G401 (cell line): Measurements from ENCODE around the gene NDNF. TPM values are rescaled to one million over a fixed set of nuclear protein-coding genes. Genes with fewer than 3 reads are reported as not detected.
A peak's percentile ranks its signal among the peaks of the same experiment; 100 is the strongest.

ENCODE experiments used
- DNase-seq: peaks from one replicate; pipeline ENCODE4 v3.0.0-alpha.2; 2015; ENCODE audit warnings: low spot score
- in situ Hi-C: cut with HindIII; loops from 2 replicates; pipeline ENCODE4 v1.10.0; 2016; ENCODE audit warnings: low sequenced_read_pairs, mixed read lengths
- total RNA-seq: library from RNA; depleted of rRNA; stranded (reverse); fragments of >200 nt; shearing (Covaris generic); gene quantifications from 2 replicates; pipeline ENCODE4 v1.2.3, GENCODE V29; 2014

The NDNF gene
- total RNA-seq, 1 experiment from 2014 or later: not detected

DNA sequence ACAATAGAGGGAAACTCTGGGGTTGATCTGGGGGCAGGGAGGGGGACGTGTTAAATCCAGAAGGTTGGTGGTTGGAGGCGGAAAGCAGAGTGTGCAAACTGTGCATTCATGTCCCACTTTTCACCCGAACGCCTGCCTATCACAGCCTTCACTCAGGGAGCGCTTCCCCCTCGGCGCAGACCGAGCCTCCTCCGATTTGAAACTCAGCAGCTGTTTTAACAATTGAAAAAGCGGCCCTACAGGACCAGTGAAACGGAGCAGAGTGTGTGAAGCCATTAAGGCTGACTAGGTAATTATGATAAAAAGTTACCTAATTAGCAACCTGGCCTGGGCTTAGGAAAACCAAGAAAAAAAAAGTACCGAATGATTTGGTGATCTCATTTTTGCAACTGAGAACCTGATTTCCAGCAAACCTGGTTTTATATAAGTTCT, 685 bp upstream of the NDNF start:
- no peak for DNase-seq
- in situ Hi-C loops: no loop called here

DNA sequence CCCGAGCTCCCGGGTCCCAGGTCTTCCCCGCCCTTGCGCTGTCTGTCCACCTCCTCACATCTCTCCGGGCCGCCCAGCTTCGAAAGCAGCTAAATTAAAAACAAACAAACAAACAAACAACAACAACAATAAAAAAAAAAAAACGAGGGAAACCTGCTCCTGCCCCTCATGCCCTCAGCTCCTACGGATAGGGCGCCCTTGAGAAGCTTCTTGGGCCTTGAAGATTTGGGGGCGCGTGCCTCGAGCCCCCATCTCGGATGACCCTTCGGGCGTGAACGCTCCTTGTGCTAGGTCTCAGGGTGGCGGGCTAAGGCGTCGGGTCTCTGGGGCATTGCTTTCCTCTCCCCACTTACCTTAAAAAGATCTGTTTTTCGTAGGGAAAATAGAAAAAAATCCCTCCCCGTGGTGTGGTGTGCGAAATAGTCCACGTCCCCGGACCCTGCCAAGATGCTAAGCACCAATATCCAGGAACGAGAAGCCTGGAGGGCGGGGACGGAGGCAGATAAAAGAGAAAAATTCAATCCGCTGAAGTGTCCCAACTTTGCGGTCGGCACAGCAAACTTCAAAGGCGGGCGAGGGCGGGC, 603 bp downstream of the NDNF start:
- no peak for DNase-seq
- in situ Hi-C loops: no loop called here

DNA sequence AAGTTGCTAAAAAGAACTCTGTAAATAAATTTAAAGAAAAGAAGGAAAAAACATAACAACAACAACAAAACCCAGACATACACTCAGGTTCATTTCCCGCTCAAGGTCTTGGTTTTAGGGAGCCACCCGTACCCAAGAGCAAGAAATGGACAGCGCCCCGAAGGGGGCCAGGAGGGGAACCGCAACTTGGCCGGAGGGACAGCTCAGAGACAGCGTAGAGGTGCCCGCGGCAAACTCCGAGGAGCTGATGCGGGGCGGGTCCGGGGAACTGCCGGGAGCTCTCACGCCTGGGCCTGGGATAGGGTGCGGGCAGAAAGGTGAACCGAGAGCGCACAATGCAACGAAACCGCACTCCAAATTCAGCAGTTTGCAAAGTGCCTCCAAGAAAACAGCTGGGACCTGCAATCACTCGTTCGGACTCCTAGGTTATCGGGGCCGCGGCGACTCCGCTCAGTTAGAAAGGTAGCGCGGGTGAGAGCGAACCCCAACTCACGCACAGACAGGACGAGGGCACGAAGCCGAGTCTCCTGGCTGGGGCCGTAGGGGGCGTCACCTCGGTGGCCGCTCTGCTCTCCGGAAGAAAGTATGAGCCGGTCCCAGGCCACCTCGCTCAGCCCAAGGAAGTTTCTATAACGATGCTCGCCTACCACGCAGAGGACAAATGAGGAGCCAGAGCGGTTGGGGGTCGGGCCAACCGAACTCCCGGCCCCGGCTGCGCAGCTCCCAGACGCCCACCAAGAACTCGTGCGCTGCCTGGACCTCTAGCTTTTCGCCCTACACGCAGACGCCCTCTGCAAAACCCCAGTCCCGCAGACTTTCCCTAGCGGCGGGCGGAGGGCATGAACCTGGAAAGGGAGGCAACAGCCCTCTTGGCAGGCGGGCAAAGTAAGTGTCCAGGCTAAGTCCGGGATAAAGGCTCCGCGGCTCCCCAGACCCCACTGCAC, 1.4 kb downstream of the NDNF start:
- no peak for DNase-seq
- in situ Hi-C loops: no loop called here

DNA sequence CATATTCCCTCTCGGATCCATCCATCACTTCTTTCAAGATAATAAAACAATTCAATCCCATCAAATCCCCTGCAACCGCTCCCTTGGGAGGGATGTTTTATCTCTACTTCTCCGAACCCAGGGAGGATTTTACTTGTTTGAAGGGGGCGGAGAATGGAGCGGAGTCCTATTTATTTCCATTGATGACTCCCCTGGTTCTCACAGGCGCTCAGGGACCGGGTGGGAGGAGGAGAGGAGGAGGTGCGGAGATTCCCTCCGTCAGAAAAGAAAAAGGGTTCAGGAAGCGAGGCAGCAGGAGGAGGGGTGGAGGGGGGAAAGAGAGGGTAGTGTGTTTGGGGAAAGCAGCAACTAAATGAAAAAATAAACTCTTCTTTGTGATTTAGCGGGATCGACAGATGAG, 2.1 kb downstream of the NDNF start:
- in situ Hi-C loops: no loop called here
- DNase-seq: no peak

DNA sequence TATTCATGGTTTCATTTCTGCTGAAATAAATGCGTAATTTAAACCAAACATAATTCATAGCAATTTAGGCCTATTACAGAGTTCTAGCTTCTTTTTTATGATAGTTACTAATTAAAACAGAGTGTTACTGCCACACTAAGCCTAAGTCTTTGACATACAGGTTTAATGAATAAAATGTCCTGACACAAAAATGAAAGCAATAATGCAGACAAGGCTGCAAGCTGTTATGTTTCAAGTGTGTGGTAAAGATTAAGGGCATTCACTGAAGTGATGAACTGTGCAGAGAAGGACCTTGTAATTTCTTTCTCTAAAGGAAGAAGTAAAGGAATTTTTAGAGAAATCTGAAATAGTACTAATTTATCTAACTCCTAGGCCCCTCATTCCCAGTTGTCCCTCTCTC, 2.9 kb downstream of the NDNF start:
- DNase-seq: no peak
- in situ Hi-C loops: no loop called here

DNA sequence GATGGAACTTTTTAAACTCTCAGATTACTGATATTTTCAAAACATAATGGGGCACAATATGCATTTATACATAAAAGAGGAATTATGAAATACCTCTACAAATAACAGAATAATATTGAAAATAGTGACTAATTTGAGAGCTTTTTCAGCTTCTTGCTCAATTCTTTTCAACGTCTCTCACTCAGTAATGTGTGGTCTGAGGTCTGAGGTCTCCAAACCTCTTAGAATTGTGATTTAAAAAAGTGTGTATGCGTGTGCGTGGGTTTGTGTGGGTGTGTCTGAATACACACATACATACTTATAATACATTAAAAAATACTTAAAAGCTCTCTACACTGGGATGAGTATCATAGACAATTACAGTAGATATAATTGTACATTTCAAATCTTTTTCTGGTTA, 7.9 kb downstream of the NDNF start:
- DNase-seq: no peak
- in situ Hi-C loops: no loop called here

DNA sequence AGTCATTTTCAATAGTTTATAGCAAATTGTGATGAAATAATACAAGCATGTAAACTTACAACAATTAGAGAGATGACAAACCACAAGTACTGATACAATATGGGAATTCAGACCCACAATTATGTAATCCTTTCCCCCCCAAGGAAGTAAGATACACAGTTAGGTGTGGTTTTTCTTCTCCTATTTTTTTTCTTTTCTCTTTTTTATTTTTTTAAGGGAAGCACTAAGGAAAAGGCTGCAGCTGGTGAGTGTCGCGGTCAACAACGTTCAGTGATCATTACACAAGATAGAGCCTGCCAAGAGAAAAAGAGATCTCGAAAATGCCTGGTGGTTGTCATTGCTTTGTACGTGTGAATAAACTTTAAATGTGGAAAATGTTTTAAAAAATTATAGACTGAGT, 9.8 kb downstream of the NDNF start:
- in situ Hi-C loops: no loop called here

DNA sequence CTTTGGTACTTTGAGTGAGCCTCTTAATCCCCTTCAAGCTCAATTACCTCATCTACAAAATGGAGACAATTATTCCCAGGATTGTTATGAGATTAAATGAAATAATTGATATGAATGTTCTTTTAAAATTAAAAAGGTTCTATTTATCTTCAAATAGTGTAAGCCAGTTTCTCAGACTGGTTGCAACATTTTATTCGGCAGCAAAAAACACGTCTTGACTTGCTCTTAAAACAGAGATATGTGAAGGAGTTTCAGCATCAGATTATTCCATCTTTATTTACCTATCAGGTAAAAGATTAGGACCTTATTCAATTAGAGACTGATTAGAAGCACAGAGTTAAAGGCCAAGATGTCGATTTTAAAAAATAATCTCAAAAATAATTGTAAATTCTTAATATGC, 10.5 kb downstream of the NDNF start:
- DNase-seq: no peak
- in situ Hi-C loops: no loop called here

More for the DNA sequence above, 9.8 kb downstream of the NDNF start:
- no peak for DNase-seq

DNA sequence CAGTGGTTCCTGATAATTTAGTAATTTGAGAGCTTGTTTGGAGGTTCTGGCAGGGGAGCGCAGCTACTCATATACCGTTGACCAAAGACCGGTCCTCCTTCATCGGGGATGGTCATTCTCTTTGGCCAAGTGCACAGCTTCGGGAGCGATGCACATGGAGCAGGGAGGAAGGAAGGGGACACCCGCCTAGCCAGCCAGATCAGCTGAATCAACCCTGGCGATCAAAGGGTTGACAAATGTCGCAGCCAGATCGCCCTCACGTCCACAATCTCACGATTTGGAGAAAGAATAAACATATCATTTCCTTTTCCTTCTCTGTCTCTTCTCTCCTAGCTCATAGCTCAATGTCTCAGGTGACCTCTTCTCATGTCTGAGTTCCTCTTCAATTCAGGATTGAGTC, 11.1 kb downstream of the NDNF start:
- no peak for DNase-seq
- in situ Hi-C loops: no loop called here

DNA sequence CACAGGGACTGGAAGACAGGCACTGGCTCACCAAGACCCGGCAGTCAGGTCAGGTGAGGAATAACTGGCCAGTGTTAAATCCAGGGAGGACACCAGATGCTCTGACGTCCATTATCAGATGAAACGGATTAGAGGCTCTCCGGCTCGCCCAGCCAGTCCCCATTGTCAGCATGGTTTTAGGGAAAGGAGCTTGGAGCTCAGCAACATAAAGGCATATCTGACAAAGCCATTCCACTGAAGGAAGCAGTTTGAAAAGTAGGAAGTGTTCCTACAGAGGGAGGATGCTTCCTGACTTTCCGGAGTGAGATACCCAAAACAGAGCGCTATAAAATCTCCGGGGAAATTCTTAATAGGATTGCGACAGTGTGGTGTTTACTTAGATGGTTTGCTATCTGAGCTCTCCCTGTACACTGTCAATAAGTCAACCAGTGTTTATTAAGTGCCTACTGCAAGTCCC, 14.8 kb downstream of the NDNF start:
- no peak for DNase-seq
- in situ Hi-C loops: no loop called here

DNA sequence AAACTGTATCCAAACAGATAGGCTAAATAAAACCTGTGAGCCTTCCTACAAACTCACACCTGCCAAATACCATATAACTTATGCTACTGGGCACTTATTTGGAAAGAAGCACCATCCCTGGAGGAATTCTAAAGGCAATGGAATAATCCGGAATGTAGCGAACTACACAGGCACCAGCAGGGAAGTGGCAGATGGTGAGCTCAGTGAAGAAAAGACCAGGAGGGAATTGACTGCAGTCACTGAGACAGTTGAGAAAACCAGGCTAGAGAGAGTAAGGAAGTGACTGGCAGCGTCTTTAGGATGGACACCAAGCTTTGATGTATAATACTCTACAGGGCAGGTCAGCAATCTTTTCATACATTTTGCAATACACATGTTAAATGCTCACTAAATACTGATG, 16.3 kb downstream of the NDNF start:
- in situ Hi-C loops: no loop called here
- DNase-seq: no peak

DNA sequence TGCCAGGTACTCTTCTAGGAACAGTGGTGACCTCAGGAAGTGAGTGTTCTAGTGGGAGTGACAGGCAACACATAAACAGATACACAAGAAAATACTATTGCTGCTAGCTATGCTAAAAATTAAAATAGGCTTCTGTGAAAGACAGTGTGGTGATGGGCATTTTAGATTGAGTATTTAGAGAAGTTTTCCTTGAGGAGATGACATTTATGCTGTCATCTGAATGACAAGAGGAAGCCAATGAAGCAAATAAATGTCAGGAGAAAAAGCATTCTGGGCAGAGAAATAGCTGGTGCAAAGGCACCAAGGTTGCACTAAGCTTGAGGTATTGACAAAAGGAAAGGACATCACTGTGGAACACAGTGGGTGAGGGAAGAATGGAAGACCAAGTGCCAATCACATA, 18.0 kb downstream of the NDNF start:
- no peak for DNase-seq
- in situ Hi-C loops: no loop called here

DNA sequence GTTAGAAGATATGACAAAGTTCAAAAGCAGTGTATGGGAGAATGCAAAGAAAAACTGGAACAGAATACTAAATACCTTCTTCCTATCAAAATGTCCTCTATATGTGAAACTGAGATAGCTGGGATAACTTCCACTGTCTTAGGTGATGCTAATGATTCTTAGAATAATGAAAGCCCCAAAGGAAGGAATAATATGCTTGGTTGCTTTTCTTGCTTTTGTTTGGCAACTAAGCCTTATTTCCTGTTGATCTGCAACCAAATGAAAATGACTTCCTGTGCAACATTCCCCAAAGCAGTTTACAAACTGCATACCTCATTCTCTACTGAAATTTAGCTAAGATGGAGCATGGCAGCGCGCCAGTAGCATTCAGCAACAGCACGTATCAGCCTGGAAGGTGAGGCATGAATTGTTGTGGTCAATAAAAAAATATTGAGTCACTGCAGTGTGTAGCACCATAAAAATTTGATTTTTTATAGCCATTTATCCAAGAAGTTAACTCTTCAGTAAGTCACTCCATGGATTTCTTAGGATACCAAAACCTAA, 18.7 kb downstream of the NDNF start:
- no peak for DNase-seq
- in situ Hi-C loops: no loop called here

DNA sequence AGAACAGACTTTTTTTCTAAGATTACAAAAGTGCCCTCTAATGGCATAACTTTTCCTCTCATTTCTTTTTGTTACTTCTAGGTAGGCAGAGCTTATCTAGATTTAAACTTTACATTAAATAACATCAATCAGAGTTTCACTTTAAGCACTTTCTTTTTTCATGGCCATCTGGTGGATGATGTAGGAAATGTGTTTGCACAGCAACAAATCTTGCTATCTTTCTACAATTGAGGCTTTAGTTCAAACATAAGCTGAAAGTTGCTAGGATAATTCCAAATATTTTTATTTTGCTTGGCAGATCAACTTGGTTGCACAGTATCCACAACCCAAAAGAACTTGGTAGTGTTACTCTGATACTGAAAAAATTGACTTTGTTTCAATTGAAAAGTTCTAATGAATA, 22.0 kb downstream of the NDNF start:
- in situ Hi-C loops: no loop called here
- no peak for DNase-seq

DNA sequence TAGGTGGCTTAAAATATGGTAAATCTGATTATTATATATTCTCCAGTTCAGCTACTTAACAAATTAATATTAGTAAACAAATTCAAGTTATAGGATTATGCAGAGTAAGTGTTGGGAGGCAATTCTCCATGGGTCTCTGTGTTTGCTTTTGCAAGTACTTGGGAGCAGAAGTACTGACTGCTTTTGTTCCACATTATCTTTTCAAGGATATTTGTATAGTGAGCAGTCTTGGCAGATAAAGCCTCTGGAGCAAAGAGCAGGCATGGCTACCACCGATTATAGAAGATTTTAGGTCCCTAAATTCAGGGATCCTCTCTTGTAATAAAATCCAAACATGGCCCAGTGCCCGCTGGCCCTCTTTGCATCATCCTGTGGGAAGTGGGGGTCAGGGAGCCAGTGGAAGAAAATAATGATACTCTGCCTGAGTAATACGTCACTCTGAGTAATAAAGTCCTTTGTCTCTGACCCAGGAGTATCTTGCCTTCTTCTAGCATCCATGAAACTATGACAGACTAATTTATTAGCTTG, 23.2 kb downstream of the NDNF start:
- no peak for DNase-seq
- in situ Hi-C loops: no loop called here

DNA sequence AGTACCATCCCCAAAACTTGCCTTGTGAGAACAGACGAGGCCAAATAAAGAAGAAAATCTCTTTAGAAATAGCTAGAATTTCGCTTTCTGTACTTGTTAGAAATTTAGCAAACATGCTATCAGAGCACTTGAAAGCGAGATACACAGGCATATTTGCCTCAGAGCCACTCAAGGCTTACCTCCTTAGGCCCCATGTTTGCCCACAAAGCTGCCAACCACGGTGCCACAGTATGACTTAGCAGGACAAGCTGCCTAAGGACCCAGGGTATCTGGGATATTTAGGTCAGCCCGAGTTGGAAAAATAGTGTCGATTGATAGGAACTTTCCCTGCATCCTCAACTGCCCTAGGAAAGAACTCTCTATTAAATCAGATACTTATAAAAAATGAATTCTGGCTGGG, 24.2 kb downstream of the NDNF start:
- no peak for DNase-seq
- in situ Hi-C loops: no loop called here

DNA sequence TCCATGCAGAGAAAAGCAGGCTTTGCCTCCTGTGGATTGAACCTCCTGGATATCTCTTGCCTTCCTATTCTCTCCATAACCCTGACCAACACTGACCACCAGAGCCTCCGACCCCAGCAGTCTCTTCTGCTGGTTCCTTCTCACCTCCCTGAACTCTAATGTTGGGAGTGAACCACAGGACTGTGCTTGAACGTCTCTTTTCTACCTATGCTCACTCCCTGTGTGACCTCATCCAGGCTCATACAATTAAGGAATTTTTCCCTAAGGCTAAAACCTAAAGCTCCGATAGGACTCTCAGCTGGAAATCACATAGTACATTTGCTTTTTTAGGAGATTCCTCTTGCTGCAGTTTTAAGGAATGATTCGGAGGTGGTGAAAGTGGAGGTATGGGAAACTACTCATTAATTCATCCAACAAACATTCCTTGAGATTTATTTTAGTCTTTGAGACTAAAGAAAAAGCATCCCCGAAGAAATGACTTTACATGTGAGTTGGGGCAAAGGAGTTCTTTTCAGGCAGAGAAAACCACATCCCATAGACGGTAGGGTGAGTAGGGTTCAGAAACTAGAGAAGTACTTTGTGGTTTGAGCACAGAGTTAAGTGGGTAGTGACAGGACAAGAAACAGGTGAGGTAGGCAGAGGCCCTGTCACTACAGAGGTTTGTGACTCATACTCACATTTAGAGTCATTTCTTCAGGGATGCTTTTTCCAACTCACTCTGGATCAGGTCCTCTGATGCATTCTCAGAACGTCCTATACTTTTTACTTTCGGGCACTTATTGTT, 30.8 kb downstream of the NDNF start:
- in situ Hi-C loops: no loop called here
- no peak for DNase-seq

DNA sequence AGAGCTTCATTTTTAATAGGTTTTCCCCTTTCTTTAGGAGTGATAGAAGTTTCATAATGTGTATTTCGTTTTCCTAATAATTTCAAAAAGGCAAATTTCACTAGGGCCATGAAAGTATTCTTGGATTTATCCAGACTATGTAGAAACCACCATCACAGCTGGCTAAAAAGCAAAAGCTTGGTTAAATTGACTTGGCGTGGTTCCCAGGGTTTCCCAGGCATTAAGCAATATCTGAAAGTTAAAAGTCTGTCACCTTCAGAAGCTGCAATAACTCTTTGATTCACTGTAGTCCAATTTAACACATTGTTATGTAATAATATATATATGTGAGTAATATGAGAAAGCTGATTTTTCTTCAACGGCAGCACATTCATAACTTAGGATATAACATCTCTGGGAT, 38.3 kb downstream of the NDNF start:
- DNase-seq: no peak
- in situ Hi-C loops: no loop called here

DNA sequence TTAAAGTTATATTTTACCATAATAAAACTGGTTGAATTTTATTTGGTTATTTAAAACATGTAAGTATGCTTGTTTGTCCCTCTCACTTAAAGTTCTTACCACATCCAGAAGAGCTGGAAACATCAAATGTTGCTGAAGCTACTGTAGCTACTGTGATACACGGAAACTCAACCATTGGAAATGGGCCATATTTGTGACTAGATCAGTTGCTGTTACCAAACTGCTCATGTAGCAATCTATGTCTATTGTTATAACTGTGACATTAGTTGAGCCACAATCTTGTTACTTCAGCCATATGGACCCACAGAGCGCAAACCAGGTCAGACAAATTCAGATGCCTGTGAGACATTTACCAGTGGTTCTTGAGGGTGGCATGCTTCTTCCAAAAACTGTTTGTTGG, 41.6 kb downstream of the NDNF start:
- peak; percentile 5 for DNase-seq
- in situ Hi-C loops: no loop called here

DNA sequence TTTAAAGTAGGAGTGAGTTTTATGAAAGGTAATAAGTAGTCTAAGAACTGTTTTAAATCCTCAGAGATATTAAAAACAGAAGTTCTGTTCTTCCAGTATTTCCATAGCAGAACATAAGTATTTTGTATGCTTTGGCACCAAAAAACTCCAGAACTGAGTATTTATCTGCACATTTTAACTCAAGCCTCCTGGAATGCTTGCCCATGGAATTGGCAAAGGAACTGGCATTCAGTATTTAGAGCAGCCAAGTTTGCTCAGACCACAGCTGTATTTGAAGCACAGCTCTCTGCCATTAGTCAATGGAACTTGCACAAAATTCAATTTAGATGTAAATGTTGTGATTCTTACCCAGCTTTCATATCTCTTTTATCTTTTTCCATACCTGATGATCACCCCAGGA, 42.2 kb downstream of the NDNF start:
- DNase-seq: no peak
- in situ Hi-C loops: no loop called here
